ENCODE data around the gene IPO13.

- TF ChIP-seq YY1 (IDR thresholded peaks at IDR 0.05; ENCODE audit: insufficient read depth, insufficient read length) (no peak), ZNF274 (IDR thresholded peaks at IDR 0.05; ENCODE audit: low read depth, low read length) (no peak), SUZ12 (IDR thresholded peaks at IDR 0.05; ENCODE audit: extremely low read depth, insufficient read depth, insufficient read length) (no peak)
Measured at GRCh38 chr1:43910343-43910742, 36.4 kb upstream of the IPO13 start.

Measured in NT2/D1 (cell line).